Adrenal gland (tissue), 19 donors: ENCODE measurements around the gene ALDH8A1. TPM values are rescaled to one million over a fixed set of nuclear protein-coding genes. Genes with fewer than 3 reads are reported as not detected.

Experiments used
- DNase-seq, 7 donors: peaks; one replicate each; pipeline ENCODE4 v3.0.0-alpha.2; 2019 to 2020
- H3K27ac ChIP-seq, 5 donors: fragments of 200-600 bp; sonication (generic) in 4 of 5; 1 replicate in 3 of 5; 2 replicates in 2 of 5; pipeline versions ENCODE4 v1.5.1 to v1.8.0; 2016 to 2020; ENCODE audit warnings: mild to moderate bottlenecking in 1 of 5
- H3K27me3 ChIP-seq: fragments of 200-600 bp; 2 replicates; pipeline ENCODE4 v1.8.0; 2021
- H3K36me3 ChIP-seq, 2 donors: fragments of 200-600 bp; replicated peaks in 1 of 2; 1 replicate in 1 of 2; 2 replicates in 1 of 2; pipeline versions ENCODE4 v1.5.1 to v1.8.0; 2018 to 2022
- H3K4me1 ChIP-seq, 2 donors: fragments of 200-600 bp; replicated peaks in 1 of 2; 1 replicate in 1 of 2; 2 replicates in 1 of 2; pipeline versions ENCODE4 v1.5.1 to v1.8.0; 2018 to 2021
- H3K4me3 ChIP-seq, 4 donors: fragments of 200-600 bp; sonication (generic) in 3 of 4; one replicate each; pipeline ENCODE4 v1.5.1; 2016 to 2018
- H3K9me3 ChIP-seq, 3 donors: fragments of 200-600 bp; sonication (generic) in 1 of 3; replicated peaks in 1 of 3; 1 replicate in 2 of 3; 2 replicates in 1 of 3; pipeline versions ENCODE4 v1.5.1 to v1.8.0; 2016 to 2021
- CTCF ChIP-seq, 6 experiments: fragments of 450-650 bp in 4 of 6; fragments of 200-600 bp in 2 of 6; sonication (generic) in 1 of 6; IDR thresholded peaks; 1 replicate in 5 of 6; 2 replicates in 1 of 6; pipeline versions ENCODE4 v1.5.1 to v1.8.0; 2016 to 2021; ENCODE audit warnings: antibody characterized with exemption in 6 of 6, mild to moderate bottlenecking in 2 of 6, moderate library complexity in 1 of 6
- POLR2A ChIP-seq, 2 donors: fragments of 450-650 bp; IDR thresholded peaks; one replicate each; pipeline ENCODE4 v1.6.1; 2017; ENCODE audit warnings: antibody characterized with exemption in 2 of 2, mild to moderate bottlenecking in 2 of 2, moderate library complexity in 1 of 2
- WGBS, 4 donors: extraction: QIAGEN DNeasy Blood & Tissue Kit in 2 of 4; methylation state at CpG; one replicate each; pipeline versions ENCODE4 v1.1.5 to v1.1.7; 2013 to 2017; 5-methylcytosine and 5-hydroxymethylcytosine counted together
- intact Hi-C, 2 donors: fragments of 100-400 bp; cut with DNase I; formaldehyde crosslinking; loops; one replicate each; pipeline versions ENCODE4 v1.14.1 to v1.15.0; 2022 to 2023
- long read RNA-seq, 10 donors: library from polyadenylated mRNA in 3 of 10; unstranded in 2 of 10; stranded (forward) in 1 of 10; transcript quantifications; one replicate each; pipeline ENCODE4 v2.0.0 and lab custom pipeline, GENCODE V29; 2021 to 2026
- polyA plus RNA-seq, 3 donors: library from polyadenylated mRNA; stranded (reverse); fragments of 200-250 nt in 2 of 3; fragments of 350-450 nt in 1 of 3; fragmentation: Illumina TruSeq in 1 of 3; extraction: RNeasy Lipid Tissue Mini Kit (QIAGEN cat#74804) in 1 of 3; gene quantifications; one replicate each; pipeline ENCODE4 v1.2.3, GENCODE V29; 2013 to 2014
- total RNA-seq, 9 donors: library from RNA; depleted of rRNA in 4 of 9; stranded (reverse); fragments of >200 nt in 4 of 9; fragments of 120-200 nt in 1 of 9; fragmentation: NEBNext Ultra II Directional in 1 of 9; extraction: Animal tissue kit (Norgen Biotek cat#: 25700) in 1 of 9; gene quantifications; one replicate each; pipeline versions ENCODE4 v1.1.0 to v1.2.4, GENCODE V29; 2013 to 2023
- donor health status: healthy with polysubstance abuse.
- donor health status: Bipolar disorder and iron deficiency.
- donor health status: DM: yes; HTN: yes; CAD: no.
- donor health status: DM: no; HTN: no; CAD: no.
- donor health status: DM: no; HTN: no; CAD: no.
- donor health status: DM: yes; HTN: yes; CAD: no.

ALDH8A1 gene
- total RNA-seq (1 to 10 TPM in 3 of 9 donors, under 1 TPM in 6; 0.24 to 2.2 (median 0.94) TPM), polyA plus RNA-seq (1 to 10 TPM in 2 of 3 donors, under 1 TPM in 1; 0.68 to 4.5 (median 2.1) TPM)
- long read RNA-seq, donor 1 = 0 reads
- long read RNA-seq, donor 2 = 0 reads
- long read RNA-seq, donor 3 = 0 reads
- long read RNA-seq, donor 4 = 0 reads
- long read RNA-seq, donor 5 = 0 reads
- long read RNA-seq, donor 6 = 0 reads
- long read RNA-seq, donor 7 = 0 reads
- long read RNA-seq, donor 8, partial matches to known transcripts = 0 of 2 reads
- long read RNA-seq, donor 8, other reads (novel, unspliced or antisense) = 0 of 2 reads
- long read RNA-seq, donor 9 = 0 reads
- long read RNA-seq, donor 10 = 0 reads

GRCh38 chr6:134949927-134950326, at the start of gene ALDH8A1:
Gene ALDH8A1, minus strand, starts transcription at chr6:134950101. Its CDS starts 48 bp downstream, at chr6:134950053.
- intact Hi-C loops = loop anchor here in 1 of 2 donors (10.0 kb wide), 1 partner anchor 795 kb away; no protein-coding TSS in a partner anchor

DNA sequence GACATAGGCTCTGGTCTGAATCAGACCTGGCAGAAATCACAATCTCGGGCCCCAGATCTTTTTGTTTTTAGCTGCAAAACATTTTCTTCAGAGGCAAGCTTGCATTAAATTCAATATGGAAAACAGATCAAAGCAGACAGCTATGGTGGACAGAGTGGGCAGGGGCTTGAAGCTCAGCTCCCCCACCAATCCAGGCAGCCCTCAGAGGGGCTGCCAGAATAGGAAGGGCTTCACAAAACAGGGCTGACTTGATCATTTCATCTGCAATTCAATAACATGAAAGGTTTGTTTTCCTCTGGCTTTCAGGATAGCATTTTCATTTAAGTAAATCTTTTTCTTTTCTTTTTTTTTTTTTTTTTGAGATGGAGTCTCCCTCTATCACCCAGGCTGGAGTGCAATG, 49.2 kb upstream of the ALDH8A1 start:
- no peak overlapping the region for H3K4me3 ChIP-seq
- no peak overlapping the region for H3K27ac ChIP-seq
- intact Hi-C loops = no loop called here
- no peaks in the 10 kb centered on the region for H3K4me1 ChIP-seq
- peaks cover 0 to 9% of the 10 kb centered on the region in 2 donors for H3K36me3 ChIP-seq
- 93 to 96% (median 95%) methylated on average over 1 of the region's 1 CpG for WGBS, 4 donors
- H3K9me3 ChIP-seq = no peaks in the 10 kb centered on the region
- H3K27me3 ChIP-seq = no peaks in the 10 kb centered on the region
- TF ChIP-seq POLR2A (IDR thresholded peaks at IDR 0.05) (no peak), CTCF (IDR thresholded peaks at IDR 0.05) (no peak)
- DNase-seq = no peak

More at GRCh38 chr6:134949927-134950326, at the start of gene ALDH8A1:
- TF ChIP-seq CTCF (IDR thresholded peaks at IDR 0.05) (no peak), POLR2A (IDR thresholded peaks at IDR 0.05) (no peak)
- H3K36me3 ChIP-seq = no peaks in the 10 kb centered on the region
- H3K9me3 ChIP-seq = no peaks in the 10 kb centered on the region
- DNase-seq = no peak
- WGBS, 4 donors = 67 to 85% (median 77%) methylated on average over 4 of the region's 4 CpGs
- no peaks in the 10 kb centered on the region for H3K27me3 ChIP-seq
- H3K27ac ChIP-seq = no peak within 1 kb of the TSS
- H3K4me1 ChIP-seq = no peaks in the 10 kb centered on the region
- H3K4me3 ChIP-seq = no peak within 1 kb of the TSS

DNA sequence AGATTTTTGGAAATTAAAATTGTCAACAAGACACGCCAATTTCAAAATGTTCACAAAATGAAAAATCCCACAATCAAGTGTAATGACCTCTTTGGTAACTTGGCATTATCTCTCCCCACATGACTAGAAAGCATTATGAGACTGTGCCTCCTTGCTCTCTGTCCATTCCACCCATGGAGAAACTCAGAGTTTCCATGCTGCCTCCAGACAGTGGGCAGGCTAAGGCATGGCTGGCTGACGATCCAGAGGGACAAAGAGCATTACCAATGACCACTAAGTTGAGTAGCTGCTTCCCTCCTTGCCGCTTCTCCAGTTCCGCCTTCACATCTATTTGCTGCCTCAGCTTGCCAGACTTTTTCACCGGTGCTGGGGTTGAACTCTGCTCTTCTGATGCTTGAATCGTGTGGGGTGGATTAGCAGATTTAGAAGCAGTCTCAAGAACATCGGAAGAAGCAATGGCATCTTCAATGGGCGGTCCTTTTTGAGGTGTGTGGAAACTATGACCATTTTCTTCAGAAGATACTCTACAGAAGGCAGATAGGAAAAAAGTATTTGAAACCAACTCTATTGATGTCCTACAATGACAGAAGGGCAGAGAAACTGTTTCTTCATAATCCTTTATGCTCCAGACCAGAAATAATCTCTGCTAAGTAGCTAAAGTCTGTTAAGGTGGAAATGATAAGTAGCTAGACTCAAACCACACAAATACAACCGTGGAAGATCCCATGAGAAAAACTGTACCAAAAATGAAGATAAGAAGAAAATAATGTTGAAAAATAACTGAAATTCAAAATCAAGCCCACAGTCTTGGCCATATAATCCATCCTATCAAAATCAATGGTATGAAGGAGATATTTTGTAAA, 47.5 kb upstream of the ALDH8A1 start:
- 95 to 98% (median 96%) methylated on average over 9 of the region's 9 CpGs for WGBS, 4 donors
- intact Hi-C loops = no loop called here

More for the DNA sequence above, 47.5 kb upstream of the ALDH8A1 start:
- H3K27ac ChIP-seq = no peak overlapping the region
- H3K4me3 ChIP-seq = no peak overlapping the region
- no peaks in the 10 kb centered on the region for H3K4me1 ChIP-seq
- no peaks in the 10 kb centered on the region for H3K9me3 ChIP-seq
- no peaks in the 10 kb centered on the region for H3K27me3 ChIP-seq
- peaks cover 0 to 9% of the 10 kb centered on the region in 2 donors for H3K36me3 ChIP-seq
- TF ChIP-seq POLR2A (IDR thresholded peaks at IDR 0.05) (no peak), CTCF (IDR thresholded peaks at IDR 0.05) (no peak)
- no peak for DNase-seq
